SK-N-SH (cell line): ENCODE data around the gene LCOR. TPM values are rescaled to one million over a fixed set of nuclear protein-coding genes. Genes with fewer than 3 reads are reported as not detected.

Experiments
- CTCF ChIA-PET: fragments of 300-600, 350-600 bp; formaldehyde crosslinking; extraction: SDS; loops from one replicate; lab custom pipeline; 2021; lab: Yijun Ruan, JAX
- POLR2A ChIA-PET: fragments of 350-600 bp; sonication (Branson Sonifier 250); formaldehyde crosslinking; extraction: SDS; loops from one replicate; lab custom pipeline; 2020; ENCODE audit warnings: antibody characterized with exemption, inconsistent platforms; lab: Yijun Ruan, JAX
- DNase-seq: peaks from one replicate; pipeline ENCODE4 v3.0.0; 2012
- H2AFZ ChIP-seq: fragments of 200-600 bp; sonication (generic); 2 replicates; pipeline ENCODE4 v1.8.1; 2016; ENCODE audit warnings: antibody characterized with exemption, mild to moderate bottlenecking, low read depth
- H3F3A ChIP-seq: fragments of 200-600 bp; sonication (generic); replicated peaks from 2 replicates; pipeline ENCODE3; 2016; ENCODE audit warnings: antibody characterized with exemption, mild to moderate bottlenecking; ENCODE audit not compliant: insufficient read depth
- H3K27ac ChIP-seq, 2 experiments: fragments of 200-500 bp in 1 of 2; fragments of 200-600 bp in 1 of 2; sonication (Bioruptor generic) in 1 of 2; sonication (generic), shearing (Covaris generic) in 1 of 2; 2 replicates each; pipeline versions ENCODE4 v1.5.1 to v1.6.1; 2014 to 2016; ENCODE audit warnings: low read depth in 2 of 2, inconsistent platforms in 1 of 2, low read length in 1 of 2, mild to moderate bottlenecking in 1 of 2, mixed read lengths in 1 of 2
- H3K27me3 ChIP-seq: fragments of 200-600 bp; sonication (generic), shearing (Covaris generic); 2 replicates; pipeline ENCODE4 v1.6.1; 2016; ENCODE audit warnings: mixed run types; ENCODE audit not compliant: insufficient read depth
- H3K36me3 ChIP-seq, 2 experiments: fragments of 200-500 bp in 1 of 2; fragments of 200-600 bp in 1 of 2; sonication (Bioruptor generic) in 1 of 2; sonication (generic) in 1 of 2; replicated peaks in 1 of 2; 2 replicates each; pipeline versions ENCODE3 to v1.5.1; 2014 to 2016; ENCODE audit warnings: low read length in 1 of 2, mild to moderate bottlenecking in 1 of 2; ENCODE audit not compliant: insufficient read depth in 2 of 2, control insufficient read depth in 1 of 2
- H3K4me1 ChIP-seq, 2 experiments: fragments of 200-500 bp in 1 of 2; fragments of 200-600 bp in 1 of 2; sonication (Bioruptor generic) in 1 of 2; sonication (generic), shearing (Covaris generic) in 1 of 2; 2 replicates each; pipeline versions ENCODE4 v1.5.1 to v1.6.1; 2014 to 2016; ENCODE audit warnings: low read depth in 1 of 2, low read length in 1 of 2, mixed run types in 1 of 2; ENCODE audit not compliant: insufficient read depth in 2 of 2, control insufficient read depth in 1 of 2
- H3K4me2 ChIP-seq: fragments of 200-600 bp; sonication (generic), shearing (Covaris generic); 2 replicates; pipeline ENCODE4 v1.6.1; 2017; ENCODE audit warnings: mixed run types
- H3K4me3 ChIP-seq, 2 experiments: fragments of 200-500 bp in 1 of 2; fragments of 200-600 bp in 1 of 2; sonication (Bioruptor generic) in 1 of 2; sonication (generic), shearing (Covaris generic) in 1 of 2; 2 replicates each; pipeline versions ENCODE4 v1.5.1 to v1.8.1; 2014 to 2016; ENCODE audit warnings: low read depth in 2 of 2, inconsistent platforms in 1 of 2, low read length in 1 of 2, mild to moderate bottlenecking in 1 of 2, mixed read lengths in 1 of 2, moderate library complexity in 1 of 2
- H3K79me2 ChIP-seq: fragments of 200-600 bp; sonication (generic); 2 replicates; pipeline ENCODE4 v1.8.1; 2017; ENCODE audit warnings: mild to moderate bottlenecking; ENCODE audit not compliant: insufficient read depth
- H3K9ac ChIP-seq: fragments of 200-600 bp; sonication (generic); 2 replicates; pipeline ENCODE4 v1.6.1; 2017; ENCODE audit warnings: mixed run types
- H3K9me2 ChIP-seq: fragments of 200-600 bp; sonication (generic); 2 replicates; pipeline ENCODE4 v1.6.1; 2017; ENCODE audit warnings: mixed run types
- H3K9me3 ChIP-seq: fragments of 200-600 bp; sonication (generic); 2 replicates; pipeline ENCODE4 v1.6.1; 2017; ENCODE audit warnings: mixed run types, mild to moderate bottlenecking, moderate library complexity
- H4K20me1 ChIP-seq: fragments of 200-600 bp; sonication (generic); 2 replicates; pipeline ENCODE4 v1.6.1; 2017; ENCODE audit warnings: mild to moderate bottlenecking, mixed run types; ENCODE audit not compliant: insufficient read depth
- ELF1 ChIP-seq: IDR thresholded peaks from 2 replicates; pipeline ENCODE4 v1.4.0; 2012
- EP300 ChIP-seq, 2 experiments: IDR thresholded peaks; 2 replicates each; pipeline versions ENCODE4 v1.4.0 to v1.6.1; 2012; ENCODE audit warnings: borderline replicate concordance in 1 of 2, low read depth in 1 of 2, low read length in 1 of 2
- EZH2phosphoT487 ChIP-seq: fragments of 200-600 bp; sonication (generic); IDR thresholded peaks from 2 replicates; pipeline ENCODE4 v1.6.1; 2017; ENCODE audit warnings: low read depth, mixed run types, mild to moderate bottlenecking, antibody characterized with exemption, moderate library complexity, borderline replicate concordance
- FOSL2 ChIP-seq: IDR thresholded peaks from 2 replicates; pipeline ENCODE4 v1.4.0; 2012; ENCODE audit warnings: low read depth, mild to moderate bottlenecking, moderate library complexity, borderline replicate concordance
- GATA2 ChIP-seq: sonication (generic); formaldehyde crosslinking; IDR thresholded peaks from 2 replicates; pipeline ENCODE4 v1.5.0; 2020; ENCODE audit warnings: mild to moderate bottlenecking, missing genetic modification reagents
- JUND ChIP-seq: IDR thresholded peaks from 2 replicates; pipeline ENCODE4 v1.4.0; 2012
- MEF2A ChIP-seq: IDR thresholded peaks from 2 replicates; pipeline ENCODE4 v1.4.0; 2012; ENCODE audit warnings: low read depth, borderline replicate concordance
- MXI1 ChIP-seq: IDR thresholded peaks from 2 replicates; pipeline ENCODE4 v1.6.1; 2012; ENCODE audit warnings: mild to moderate bottlenecking, low read depth, low read length, improper control_type of control experiment
- NFIC ChIP-seq: IDR thresholded peaks from 2 replicates; pipeline ENCODE4 v1.4.0; 2012; ENCODE audit warnings: borderline replicate concordance
- POLR2AphosphoS5 ChIP-seq: IDR thresholded peaks from 2 replicates; pipeline ENCODE4 v1.6.1; 2012; ENCODE audit warnings: low read depth, low read length
- RAD21 ChIP-seq: IDR thresholded peaks from 2 replicates; pipeline ENCODE4 v1.6.1; 2012; ENCODE audit warnings: mild to moderate bottlenecking, low read length
- RCOR1 ChIP-seq: fragments of 150-350 bp; IDR thresholded peaks from 2 replicates; pipeline ENCODE4 v1.6.1; 2017; ENCODE audit warnings: antibody characterized with exemption, low read length
- RFX5 ChIP-seq: IDR thresholded peaks from 2 replicates; pipeline ENCODE4 v1.6.1; 2012; ENCODE audit warnings: mild to moderate bottlenecking, improper control_type of control experiment, low read length
- WGBS: methylation state at CpG from one replicate; pipeline ENCODE4 v1.1.6; 2017; ENCODE audit warnings: low lambda C conversion rate; 5-methylcytosine and 5-hydroxymethylcytosine counted together
- polyA plus RNA-seq, 3 experiments: library from polyadenylated mRNA; depleted of rRNA; stranded (reverse); fragments of >200 nt; gene quantifications; 2 replicates each; pipeline ENCODE4 v1.2.3, GENCODE V29; 2012
- TF ChIP-seq, protein P1 (sequence below): IDR thresholded peaks from 2 replicates; pipeline ENCODE4 v1.6.1; 2012; ENCODE audit warnings: mild to moderate bottlenecking, low read depth, low read length, moderate library complexity
- TF ChIP-seq, protein P2 (sequence below): IDR thresholded peaks from 2 replicates; pipeline ENCODE4; 2012
- TF ChIP-seq, protein P3 (sequence below): IDR thresholded peaks from 2 replicates; pipeline ENCODE4 v1.4.0; 2012; ENCODE audit warnings: low read depth, borderline replicate concordance
- TF ChIP-seq, protein P4 (sequence below): IDR thresholded peaks from 2 replicates; pipeline ENCODE4 v1.4.0; 2012; ENCODE audit warnings: low read depth, borderline replicate concordance
- TF ChIP-seq, protein P5 (sequence below): fragments of 150-350 bp; IDR thresholded peaks from 2 replicates; pipeline ENCODE4 v1.6.1; 2016; ENCODE audit warnings: mild to moderate bottlenecking, low read depth, low read length
- TF ChIP-seq, protein P6 (sequence below): fragments of 200-600 bp; sonication (generic); IDR thresholded peaks from 2 replicates; pipeline ENCODE4 v1.6.1; 2017; ENCODE audit warnings: antibody characterized with exemption, mild to moderate bottlenecking, moderate library complexity

Gene LCOR
- polyA plus RNA-seq, 1 of the 3 experiments (the other 2 are of a cell fraction): 1.9 TPM

DNA sequence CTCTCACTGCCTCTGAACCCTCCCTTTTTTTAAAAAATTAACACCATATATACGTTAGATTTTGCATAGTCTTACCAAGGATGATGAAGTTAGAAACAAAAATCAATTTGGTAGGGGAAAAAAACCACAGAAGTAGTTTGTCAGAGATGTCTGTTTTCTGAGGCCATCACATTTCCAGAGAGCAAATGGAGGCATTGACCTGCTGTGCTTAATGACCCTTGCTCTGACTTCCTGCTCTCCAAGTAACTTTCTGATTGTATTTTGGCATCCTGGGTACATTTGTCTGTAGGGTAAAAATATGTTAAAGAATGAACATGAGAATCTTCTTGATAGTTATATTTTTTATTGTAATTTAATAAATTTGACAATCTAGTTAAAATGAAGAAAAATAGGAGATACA is 140.2 kb downstream of the LCOR start:
- CTCF ChIA-PET: no interaction called here
- Histone ChIP-seq H3K9me2 (no peaks in the 10 kb centered on the region), H4K20me1 (no peaks in the 10 kb centered on the region), H3K27ac (no peak overlapping the region), H3K36me3 (no peaks in the 10 kb centered on the region), H3K4me2 (no peak overlapping the region), H2AFZ (no peak overlapping the region), H3K4me3 (no peak overlapping the region), H3K79me2 (no peaks in the 10 kb centered on the region), H3K27me3 (no peaks in the 10 kb centered on the region), H3K4me1 (peaks cover 0 to 5% of the 10 kb centered on the region in 2 experiments; a peak in 3 of 4 replicates), H3K9ac (no peak overlapping the region), H3F3A (peaks cover 9% of the 10 kb centered on the region), H3K9me3 (no peaks in the 10 kb centered on the region)
- 95% methylated on average over 1 of the region's 1 CpG for WGBS
- POLR2A ChIA-PET: no interaction called here
- no peak for DNase-seq
- no peak for TF ChIP-seq FOSL2
- TF ChIP-seq GATA2: no peak
- TF ChIP-seq POLR2AphosphoS5: no peak
- TF ChIP-seq NFIC: no peak
- no peak for TF ChIP-seq RFX5
- TF ChIP-seq, protein P1, sequence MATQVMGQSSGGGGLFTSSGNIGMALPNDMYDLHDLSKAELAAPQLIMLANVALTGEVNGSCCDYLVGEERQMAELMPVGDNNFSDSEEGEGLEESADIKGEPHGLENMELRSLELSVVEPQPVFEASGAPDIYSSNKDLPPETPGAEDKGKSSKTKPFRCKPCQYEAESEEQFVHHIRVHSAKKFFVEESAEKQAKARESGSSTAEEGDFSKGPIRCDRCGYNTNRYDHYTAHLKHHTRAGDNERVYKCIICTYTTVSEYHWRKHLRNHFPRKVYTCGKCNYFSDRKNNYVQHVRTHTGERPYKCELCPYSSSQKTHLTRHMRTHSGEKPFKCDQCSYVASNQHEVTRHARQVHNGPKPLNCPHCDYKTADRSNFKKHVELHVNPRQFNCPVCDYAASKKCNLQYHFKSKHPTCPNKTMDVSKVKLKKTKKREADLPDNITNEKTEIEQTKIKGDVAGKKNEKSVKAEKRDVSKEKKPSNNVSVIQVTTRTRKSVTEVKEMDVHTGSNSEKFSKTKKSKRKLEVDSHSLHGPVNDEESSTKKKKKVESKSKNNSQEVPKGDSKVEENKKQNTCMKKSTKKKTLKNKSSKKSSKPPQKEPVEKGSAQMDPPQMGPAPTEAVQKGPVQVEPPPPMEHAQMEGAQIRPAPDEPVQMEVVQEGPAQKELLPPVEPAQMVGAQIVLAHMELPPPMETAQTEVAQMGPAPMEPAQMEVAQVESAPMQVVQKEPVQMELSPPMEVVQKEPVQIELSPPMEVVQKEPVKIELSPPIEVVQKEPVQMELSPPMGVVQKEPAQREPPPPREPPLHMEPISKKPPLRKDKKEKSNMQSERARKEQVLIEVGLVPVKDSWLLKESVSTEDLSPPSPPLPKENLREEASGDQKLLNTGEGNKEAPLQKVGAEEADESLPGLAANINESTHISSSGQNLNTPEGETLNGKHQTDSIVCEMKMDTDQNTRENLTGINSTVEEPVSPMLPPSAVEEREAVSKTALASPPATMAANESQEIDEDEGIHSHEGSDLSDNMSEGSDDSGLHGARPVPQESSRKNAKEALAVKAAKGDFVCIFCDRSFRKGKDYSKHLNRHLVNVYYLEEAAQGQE: no peak
- TF ChIP-seq ELF1: no peak
- TF ChIP-seq, protein P2, sequence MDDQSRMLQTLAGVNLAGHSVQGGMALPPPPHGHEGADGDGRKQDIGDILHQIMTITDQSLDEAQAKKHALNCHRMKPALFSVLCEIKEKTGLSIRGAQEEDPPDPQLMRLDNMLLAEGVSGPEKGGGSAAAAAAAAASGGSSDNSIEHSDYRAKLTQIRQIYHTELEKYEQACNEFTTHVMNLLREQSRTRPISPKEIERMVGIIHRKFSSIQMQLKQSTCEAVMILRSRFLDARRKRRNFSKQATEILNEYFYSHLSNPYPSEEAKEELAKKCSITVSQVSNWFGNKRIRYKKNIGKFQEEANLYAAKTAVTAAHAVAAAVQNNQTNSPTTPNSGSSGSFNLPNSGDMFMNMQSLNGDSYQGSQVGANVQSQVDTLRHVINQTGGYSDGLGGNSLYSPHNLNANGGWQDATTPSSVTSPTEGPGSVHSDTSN: no peak
- TF ChIP-seq MXI1: no peak
- TF ChIP-seq MEF2A: no peak
- no peak for TF ChIP-seq JUND
- TF ChIP-seq, protein P3, sequence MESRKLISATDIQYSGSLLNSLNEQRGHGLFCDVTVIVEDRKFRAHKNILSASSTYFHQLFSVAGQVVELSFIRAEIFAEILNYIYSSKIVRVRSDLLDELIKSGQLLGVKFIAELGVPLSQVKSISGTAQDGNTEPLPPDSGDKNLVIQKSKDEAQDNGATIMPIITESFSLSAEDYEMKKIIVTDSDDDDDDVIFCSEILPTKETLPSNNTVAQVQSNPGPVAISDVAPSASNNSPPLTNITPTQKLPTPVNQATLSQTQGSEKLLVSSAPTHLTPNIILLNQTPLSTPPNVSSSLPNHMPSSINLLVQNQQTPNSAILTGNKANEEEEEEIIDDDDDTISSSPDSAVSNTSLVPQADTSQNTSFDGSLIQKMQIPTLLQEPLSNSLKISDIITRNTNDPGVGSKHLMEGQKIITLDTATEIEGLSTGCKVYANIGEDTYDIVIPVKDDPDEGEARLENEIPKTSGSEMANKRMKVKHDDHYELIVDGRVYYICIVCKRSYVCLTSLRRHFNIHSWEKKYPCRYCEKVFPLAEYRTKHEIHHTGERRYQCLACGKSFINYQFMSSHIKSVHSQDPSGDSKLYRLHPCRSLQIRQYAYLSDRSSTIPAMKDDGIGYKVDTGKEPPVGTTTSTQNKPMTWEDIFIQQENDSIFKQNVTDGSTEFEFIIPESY: no peak
- TF ChIP-seq EP300 (IDR thresholded peaks at IDR 0.05; ENCODE audit: borderline replicate concordance in 1 of 2, low read depth in 1 of 2, low read length in 1 of 2): no peak
- TF ChIP-seq EZH2phosphoT487: no peak
- TF ChIP-seq, protein P4, sequence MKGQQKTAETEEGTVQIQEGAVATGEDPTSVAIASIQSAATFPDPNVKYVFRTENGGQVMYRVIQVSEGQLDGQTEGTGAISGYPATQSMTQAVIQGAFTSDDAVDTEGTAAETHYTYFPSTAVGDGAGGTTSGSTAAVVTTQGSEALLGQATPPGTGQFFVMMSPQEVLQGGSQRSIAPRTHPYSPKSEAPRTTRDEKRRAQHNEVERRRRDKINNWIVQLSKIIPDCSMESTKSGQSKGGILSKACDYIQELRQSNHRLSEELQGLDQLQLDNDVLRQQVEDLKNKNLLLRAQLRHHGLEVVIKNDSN: no peak
- no peak for TF ChIP-seq RAD21
- TF ChIP-seq, protein P5, sequence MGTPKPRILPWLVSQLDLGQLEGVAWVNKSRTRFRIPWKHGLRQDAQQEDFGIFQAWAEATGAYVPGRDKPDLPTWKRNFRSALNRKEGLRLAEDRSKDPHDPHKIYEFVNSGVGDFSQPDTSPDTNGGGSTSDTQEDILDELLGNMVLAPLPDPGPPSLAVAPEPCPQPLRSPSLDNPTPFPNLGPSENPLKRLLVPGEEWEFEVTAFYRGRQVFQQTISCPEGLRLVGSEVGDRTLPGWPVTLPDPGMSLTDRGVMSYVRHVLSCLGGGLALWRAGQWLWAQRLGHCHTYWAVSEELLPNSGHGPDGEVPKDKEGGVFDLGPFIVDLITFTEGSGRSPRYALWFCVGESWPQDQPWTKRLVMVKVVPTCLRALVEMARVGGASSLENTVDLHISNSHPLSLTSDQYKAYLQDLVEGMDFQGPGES: no peak
- TF ChIP-seq RCOR1: no peak
- TF ChIP-seq, protein P6, sequence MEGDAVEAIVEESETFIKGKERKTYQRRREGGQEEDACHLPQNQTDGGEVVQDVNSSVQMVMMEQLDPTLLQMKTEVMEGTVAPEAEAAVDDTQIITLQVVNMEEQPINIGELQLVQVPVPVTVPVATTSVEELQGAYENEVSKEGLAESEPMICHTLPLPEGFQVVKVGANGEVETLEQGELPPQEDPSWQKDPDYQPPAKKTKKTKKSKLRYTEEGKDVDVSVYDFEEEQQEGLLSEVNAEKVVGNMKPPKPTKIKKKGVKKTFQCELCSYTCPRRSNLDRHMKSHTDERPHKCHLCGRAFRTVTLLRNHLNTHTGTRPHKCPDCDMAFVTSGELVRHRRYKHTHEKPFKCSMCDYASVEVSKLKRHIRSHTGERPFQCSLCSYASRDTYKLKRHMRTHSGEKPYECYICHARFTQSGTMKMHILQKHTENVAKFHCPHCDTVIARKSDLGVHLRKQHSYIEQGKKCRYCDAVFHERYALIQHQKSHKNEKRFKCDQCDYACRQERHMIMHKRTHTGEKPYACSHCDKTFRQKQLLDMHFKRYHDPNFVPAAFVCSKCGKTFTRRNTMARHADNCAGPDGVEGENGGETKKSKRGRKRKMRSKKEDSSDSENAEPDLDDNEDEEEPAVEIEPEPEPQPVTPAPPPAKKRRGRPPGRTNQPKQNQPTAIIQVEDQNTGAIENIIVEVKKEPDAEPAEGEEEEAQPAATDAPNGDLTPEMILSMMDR: no peak
